ENCODE measurements around the gene SAFB.

DNA sequence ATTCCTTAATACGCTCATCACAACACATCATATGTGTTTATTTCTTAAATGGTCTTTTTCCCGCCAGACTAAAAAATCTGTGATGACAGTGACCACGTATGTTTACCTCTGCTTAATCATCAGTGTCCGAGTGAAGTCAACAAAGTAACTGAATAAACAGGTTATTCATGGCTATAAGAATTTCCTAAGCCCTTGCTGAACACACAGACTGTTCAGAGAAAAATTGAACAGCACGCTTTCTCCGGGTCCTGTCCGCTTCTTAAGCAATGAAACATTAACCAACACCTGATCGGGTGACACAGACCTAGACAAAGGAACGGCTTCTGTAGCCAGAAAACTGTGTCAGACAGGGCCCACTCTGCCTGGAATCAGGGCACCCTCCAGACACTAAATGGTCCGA is 14.6 kb upstream of the SAFB start:
- TF ChIP-seq EZH2phosphoT487 (IDR thresholded peaks at IDR 0.05; ENCODE audit: low read depth), result no peak
- TF ChIP-seq, protein P1, sequence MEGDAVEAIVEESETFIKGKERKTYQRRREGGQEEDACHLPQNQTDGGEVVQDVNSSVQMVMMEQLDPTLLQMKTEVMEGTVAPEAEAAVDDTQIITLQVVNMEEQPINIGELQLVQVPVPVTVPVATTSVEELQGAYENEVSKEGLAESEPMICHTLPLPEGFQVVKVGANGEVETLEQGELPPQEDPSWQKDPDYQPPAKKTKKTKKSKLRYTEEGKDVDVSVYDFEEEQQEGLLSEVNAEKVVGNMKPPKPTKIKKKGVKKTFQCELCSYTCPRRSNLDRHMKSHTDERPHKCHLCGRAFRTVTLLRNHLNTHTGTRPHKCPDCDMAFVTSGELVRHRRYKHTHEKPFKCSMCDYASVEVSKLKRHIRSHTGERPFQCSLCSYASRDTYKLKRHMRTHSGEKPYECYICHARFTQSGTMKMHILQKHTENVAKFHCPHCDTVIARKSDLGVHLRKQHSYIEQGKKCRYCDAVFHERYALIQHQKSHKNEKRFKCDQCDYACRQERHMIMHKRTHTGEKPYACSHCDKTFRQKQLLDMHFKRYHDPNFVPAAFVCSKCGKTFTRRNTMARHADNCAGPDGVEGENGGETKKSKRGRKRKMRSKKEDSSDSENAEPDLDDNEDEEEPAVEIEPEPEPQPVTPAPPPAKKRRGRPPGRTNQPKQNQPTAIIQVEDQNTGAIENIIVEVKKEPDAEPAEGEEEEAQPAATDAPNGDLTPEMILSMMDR (IDR thresholded peaks at IDR 0.05; ENCODE audit: low read depth, low read length), result no peak
